IMR-90 (cell line): Measurements from ENCODE around the gene ENOX1. TPM values are rescaled to one million over a fixed set of nuclear protein-coding genes. Genes with fewer than 3 reads are reported as not detected.

Experiments
- ATAC-seq: fragments of 200-7000 bp; cut with Tn5 transposase; 2 replicates; pipeline ENCODE4 v1.9.1; 2020; ENCODE audit warnings: low read depth, mild to moderate bottlenecking, moderate library complexity
- BruUV-seq: library from RNA; stranded (reverse); fragments of 400-500 nt; replicated peaks from 2 replicates; lab custom pipeline; 2021; lab: Mats Ljungman, UMichigan
- CTCF ChIA-PET: fragments of 300-600 bp; formaldehyde crosslinking; extraction: SDS; loops from one replicate; lab custom pipeline; 2021; ENCODE audit warnings: antibody characterized with exemption; lab: Yijun Ruan, JAX
- POLR2A ChIA-PET: fragments of 300-600 bp; sonication (Branson Sonifier 250); formaldehyde crosslinking; loops from one replicate; lab custom pipeline; 2022; ENCODE audit warnings: antibody characterized with exemption; ENCODE audit not compliant: unreplicated experiment; lab: Charles Lee
- DNase-seq: peaks from one replicate; pipeline ENCODE4 v3.0.0; 2013
- H2AFZ ChIP-seq: replicated peaks from 2 replicates; pipeline ENCODE3; 2013; ENCODE audit warnings: low read length, mild to moderate bottlenecking; ENCODE audit not compliant: poor library complexity
- H2AK5ac ChIP-seq: 2 replicates; pipeline ENCODE4 v1.6.1; 2013; ENCODE audit warnings: low read depth, low read length, inconsistent platforms
- H2AK9ac ChIP-seq: replicated peaks from 2 replicates; pipeline ENCODE3; 2013; ENCODE audit warnings: mild to moderate bottlenecking, low read depth, low read length, moderate library complexity; ENCODE audit not compliant: poor library complexity
- H2BK120ac ChIP-seq: 2 replicates; pipeline ENCODE4 v1.6.1; 2013; ENCODE audit warnings: low read depth, low read length, inconsistent platforms
- H2BK15ac ChIP-seq: 3 replicates; pipeline ENCODE4 v1.6.1; 2013; ENCODE audit warnings: low read depth, low read length, inconsistent platforms
- H2BK20ac ChIP-seq: 2 replicates; pipeline ENCODE4 v1.6.1; 2013; ENCODE audit warnings: low read depth, mild to moderate bottlenecking, inconsistent platforms, low read length, moderate library complexity
- H2BK5ac ChIP-seq: 2 replicates; pipeline ENCODE4 v1.6.1; 2013; ENCODE audit warnings: mild to moderate bottlenecking, low read depth, low read length, inconsistent platforms; ENCODE audit not compliant: poor library complexity, severe bottlenecking
- H3K14ac ChIP-seq: replicated peaks from 2 replicates; pipeline ENCODE4 v1.6.1; 2013; ENCODE audit warnings: low read depth, low read length, inconsistent platforms
- H3K18ac ChIP-seq: 2 replicates; pipeline ENCODE4 v1.6.1; 2013; ENCODE audit warnings: low read depth, low read length, control low read depth
- H3K23ac ChIP-seq: 2 replicates; pipeline ENCODE4 v1.6.1; 2013; ENCODE audit warnings: low read depth, low read length, inconsistent platforms
- H3K27ac ChIP-seq: 2 replicates; pipeline ENCODE4 v1.5.1; 2013; ENCODE audit warnings: mild to moderate bottlenecking, control low read depth, low read length; ENCODE audit not compliant: insufficient read depth
- H3K27me3 ChIP-seq: 2 replicates; pipeline ENCODE4 v1.6.1; 2013; ENCODE audit warnings: low read length; ENCODE audit not compliant: control insufficient read depth, insufficient read depth
- H3K36me3 ChIP-seq: 2 replicates; pipeline ENCODE4 v1.6.1; 2013; ENCODE audit warnings: low read length, mixed read lengths; ENCODE audit not compliant: control insufficient read depth, insufficient read depth
- H3K4ac ChIP-seq: 2 replicates; pipeline ENCODE4 v1.6.1; 2013; ENCODE audit warnings: low read depth, low read length, inconsistent platforms
- H3K4me1 ChIP-seq: 2 replicates; pipeline ENCODE4 v1.6.1; 2013; ENCODE audit warnings: low read length, mixed read lengths; ENCODE audit not compliant: control insufficient read depth, insufficient read depth
- H3K4me2 ChIP-seq: 2 replicates; pipeline ENCODE4 v1.6.1; 2013; ENCODE audit warnings: low read depth, mild to moderate bottlenecking, control low read depth, low read length, moderate library complexity
- H3K4me3 ChIP-seq: 2 replicates; pipeline ENCODE4 v1.5.1; 2013; ENCODE audit warnings: low read depth, mild to moderate bottlenecking, control low read depth, low read length, moderate library complexity; ENCODE audit not compliant: insufficient read depth
- H3K56ac ChIP-seq: 2 replicates; pipeline ENCODE4 v1.6.1; 2013; ENCODE audit warnings: low read length, inconsistent platforms; ENCODE audit not compliant: insufficient read depth; ENCODE audit errors: extremely low read depth
- H3K79me1 ChIP-seq, 2 experiments: 2 replicates each; pipeline ENCODE4 v1.6.1; 2013; ENCODE audit warnings: low read length in 2 of 2, inconsistent platforms in 1 of 2, low read depth in 1 of 2
- H3K9ac ChIP-seq: 2 replicates; pipeline ENCODE4 v1.6.1; 2013; ENCODE audit warnings: low read depth, low read length, control low read depth
- H3K9me1 ChIP-seq: 2 replicates; pipeline ENCODE4 v1.6.1; 2013; ENCODE audit warnings: low read length, inconsistent platforms; ENCODE audit not compliant: insufficient read depth
- H3K9me3 ChIP-seq: 2 replicates; pipeline ENCODE4 v1.6.1; 2013; ENCODE audit warnings: low read length; ENCODE audit not compliant: control insufficient read depth, insufficient read depth
- H4K20me1 ChIP-seq: 2 replicates; pipeline ENCODE4 v1.6.1; 2013; ENCODE audit warnings: low read length, inconsistent platforms; ENCODE audit not compliant: insufficient read depth
- H4K5ac ChIP-seq: 2 replicates; pipeline ENCODE4 v1.6.1; 2013; ENCODE audit warnings: mild to moderate bottlenecking, low read depth, low read length, control low read depth
- H4K8ac ChIP-seq, 2 experiments: 2 replicates each; pipeline ENCODE4 v1.6.1; 2013; ENCODE audit warnings: low read depth in 2 of 2, low read length in 2 of 2, control low read depth in 1 of 2, inconsistent platforms in 1 of 2
- H4K91ac ChIP-seq: 2 replicates; pipeline ENCODE4 v1.6.1; 2013; ENCODE audit warnings: low read depth, low read length, inconsistent platforms; ENCODE audit not compliant: insufficient read depth
- BHLHE40 ChIP-seq: fragments of 150-350 bp; IDR thresholded peaks from 2 replicates; pipeline ENCODE4 v1.6.1; 2016; ENCODE audit warnings: mild to moderate bottlenecking, low read depth, low read length
- CEBPB ChIP-seq: IDR thresholded peaks from 2 replicates; pipeline ENCODE4 v1.6.1; 2012; ENCODE audit warnings: low read depth, low read length, improper control_type of control experiment
- CHD1 ChIP-seq: IDR thresholded peaks from 2 replicates; pipeline ENCODE4 v1.6.1; 2012; ENCODE audit warnings: low read depth, low read length, improper control_type of control experiment
- CTCF ChIP-seq: conservative IDR thresholded peaks from 2 replicates; pipeline ENCODE4 v1.5.1; 2012; ENCODE audit warnings: mild to moderate bottlenecking, low read depth, low read length, improper control_type of control experiment
- ELK1 ChIP-seq: fragments of 150-350 bp; IDR thresholded peaks from 2 replicates; pipeline ENCODE4 v1.6.1; 2016; ENCODE audit warnings: low read depth, mild to moderate bottlenecking, low read length, moderate library complexity, borderline replicate concordance
- FOS ChIP-seq: fragments of 150-350 bp; IDR thresholded peaks from 2 replicates; pipeline ENCODE4 v1.6.1; 2016; ENCODE audit warnings: low read depth, low read length
- MAFK ChIP-seq: IDR thresholded peaks from 2 replicates; pipeline ENCODE4 v1.6.1; 2012; ENCODE audit warnings: low read depth, low read length, improper control_type of control experiment
- MAZ ChIP-seq: IDR thresholded peaks from 2 replicates; pipeline ENCODE4 v1.6.1; 2012; ENCODE audit warnings: low read depth, mild to moderate bottlenecking, low read length, improper control_type of control experiment, moderate library complexity, borderline replicate concordance
- MXI1 ChIP-seq: IDR thresholded peaks from 2 replicates; pipeline ENCODE4 v1.6.1; 2012; ENCODE audit warnings: low read depth, mild to moderate bottlenecking, low read length, moderate library complexity, borderline replicate concordance
- NFE2L2 ChIP-seq: fragments of 150-350 bp; IDR thresholded peaks from 2 replicates; pipeline ENCODE4 v1.6.1; 2016; ENCODE audit warnings: low read depth, mild to moderate bottlenecking, low read length
- POLR2A ChIP-seq: IDR thresholded peaks from 2 replicates; pipeline ENCODE4 v1.6.1; 2012; ENCODE audit warnings: mild to moderate bottlenecking, low read depth, low read length
- RAD21 ChIP-seq: IDR thresholded peaks from 2 replicates; pipeline ENCODE4 v1.6.1; 2012; ENCODE audit warnings: low read length, improper control_type of control experiment
- RCOR1 ChIP-seq: IDR thresholded peaks from 2 replicates; pipeline ENCODE4 v1.6.1; 2012; ENCODE audit warnings: mild to moderate bottlenecking, low read length, improper control_type of control experiment; ENCODE audit not compliant: insufficient replicate concordance
- RFX5 ChIP-seq: IDR thresholded peaks from 2 replicates; pipeline ENCODE4 v1.8.0; 2012; ENCODE audit warnings: low read depth, mild to moderate bottlenecking, low read length, moderate library complexity
- SMC3 ChIP-seq: fragments of 150-350 bp; IDR thresholded peaks from 2 replicates; pipeline ENCODE4 v1.6.1; 2016; ENCODE audit warnings: low read depth, mild to moderate bottlenecking, antibody characterized with exemption, low read length, moderate library complexity
- WGBS, 2 experiments: methylation state at CpG; one replicate each; pipeline versions ENCODE4 v1.1.5 to v1.1.7; 2013; ENCODE audit warnings: missing lambda C conversion rate in 2 of 2; ENCODE audit not compliant: insufficient read length in 1 of 2; ENCODE audit errors: extremely low coverage in 2 of 2; 5-methylcytosine and 5-hydroxymethylcytosine counted together
- dilution Hi-C: fragments of 300-500 bp; cut with HindIII; formaldehyde crosslinking; loops from one replicate; pipeline ENCODE4 v1.14.3; 2018; ENCODE audit warnings: low sequenced_read_pairs; ENCODE audit not compliant: unreplicated experiment
- in situ Hi-C: fragments of 300-500 bp; cut with MboI; formaldehyde crosslinking; loops from 3 replicates; pipeline ENCODE4 v1.14.3; 2019; ENCODE audit warnings: low sequenced_read_pairs, inconsistent platforms, mixed read lengths
- intact Hi-C: fragments of 100-400 bp; cut with micrococcal nuclease; formaldehyde crosslinking; loops from 2 replicates; pipeline ENCODE4 v1.10.0; 2022
- polyA plus RNA-seq, 3 experiments: library from polyadenylated mRNA; depleted of rRNA; stranded (reverse); fragments of >200 nt; gene quantifications; 2 replicates each; pipeline ENCODE4 v1.2.3, GENCODE V29; 2012; ENCODE audit warnings: low replicate concordance in 1 of 3
- total RNA-seq: library from RNA; depleted of rRNA; stranded (reverse); fragments of >200 nt; gene quantifications from 2 replicates; pipeline ENCODE4 v1.2.3, GENCODE V29; 2012
- TF ChIP-seq, protein P1 (sequence below): fragments of 150-350 bp; IDR thresholded peaks from 2 replicates; pipeline ENCODE4 v1.6.1; 2017; ENCODE audit warnings: mild to moderate bottlenecking, antibody characterized with exemption, low read length, low read depth

Gene ENOX1
- total and polyA plus RNA-seq, 2 of the 4 experiments (the other 2 are of a cell fraction): 0.99 to 1.3 TPM

- Histone ChIP-seq H3K4me2 (no peak overlapping the region), H2AFZ (no peak overlapping the region), H3K79me1 (no peaks in the 10 kb centered on the region), H3K14ac (no peak overlapping the region), H3K4me3 (no peak overlapping the region), H3K9me3 (no peaks in the 10 kb centered on the region), H3K27ac (no peak overlapping the region), H2AK5ac (no peak overlapping the region), H3K27me3 (peaks cover 2% of the 10 kb centered on the region; the same call in 1 of the 2 replicates), H4K8ac (no peak overlapping the region), H2BK20ac (no peak overlapping the region), H3K9ac (no peak overlapping the region), H2AK9ac (no peak overlapping the region), H3K4me1 (no peaks in the 10 kb centered on the region), H4K5ac (no peak overlapping the region), H3K36me3 (no peaks in the 10 kb centered on the region), H2BK5ac (no peak overlapping the region), H3K23ac (no peak overlapping the region), H3K9me1 (no peaks in the 10 kb centered on the region), H2BK120ac (no peak overlapping the region), H2BK15ac (no peak overlapping the region), H4K20me1 (no peaks in the 10 kb centered on the region), H3K56ac (no peak overlapping the region), H3K18ac (no peak overlapping the region), H3K4ac (no peak overlapping the region), H4K91ac (no peak overlapping the region)
- WGBS, 2 experiments: no CpG with 5 or more reads among the region's 3 CpGs
- ATAC-seq: no peak
- intact Hi-C loops: no loop called here
- BruUV-seq: no TSS peak
- dilution Hi-C loops: no loop called here
- POLR2A ChIA-PET: no interaction called here
- DNase-seq: no peak
- TF ChIP-seq POLR2A: no peak
- no peak for TF ChIP-seq FOS
- TF ChIP-seq, protein P1, sequence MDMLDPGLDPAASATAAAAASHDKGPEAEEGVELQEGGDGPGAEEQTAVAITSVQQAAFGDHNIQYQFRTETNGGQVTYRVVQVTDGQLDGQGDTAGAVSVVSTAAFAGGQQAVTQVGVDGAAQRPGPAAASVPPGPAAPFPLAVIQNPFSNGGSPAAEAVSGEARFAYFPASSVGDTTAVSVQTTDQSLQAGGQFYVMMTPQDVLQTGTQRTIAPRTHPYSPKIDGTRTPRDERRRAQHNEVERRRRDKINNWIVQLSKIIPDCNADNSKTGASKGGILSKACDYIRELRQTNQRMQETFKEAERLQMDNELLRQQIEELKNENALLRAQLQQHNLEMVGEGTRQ: no peak
- no peak for TF ChIP-seq CTCF
- TF ChIP-seq MXI1: no peak
- no peak for TF ChIP-seq SMC3
- no peak for TF ChIP-seq BHLHE40
- TF ChIP-seq RAD21: no peak
- no peak for TF ChIP-seq NFE2L2
- no peak for TF ChIP-seq RCOR1
- no peak for TF ChIP-seq MAFK
- TF ChIP-seq ELK1: no peak
- TF ChIP-seq CEBPB: no peak
- TF ChIP-seq MAZ: no peak
- TF ChIP-seq RFX5: no peak
- TF ChIP-seq CHD1: no peak
- CTCF ChIA-PET: no interaction called here
- in situ Hi-C loops: no loop called here
Observed at GRCh38 chr13:43434191-43434590, 352.6 kb downstream of the ENOX1 start.
